Muscle of leg (tissue), 16 donors: ENCODE results near the gene CHST15. TPM values are rescaled to one million over a fixed set of nuclear protein-coding genes. Genes with fewer than 3 reads are reported as not detected.

Experiments
- DNase-seq: peaks from one replicate; pipeline ENCODE4 v3.0.0; 2013
- H3K27ac ChIP-seq: one replicate; pipeline ENCODE4 v1.5.1; 2013; ENCODE audit warnings: mild to moderate bottlenecking, low read length, control low read depth
- H3K27me3 ChIP-seq: one replicate; pipeline ENCODE4 v1.6.1; 2013; ENCODE audit warnings: low read length; ENCODE audit not compliant: control insufficient read depth, insufficient read depth
- H3K36me3 ChIP-seq: one replicate; pipeline ENCODE4 v1.6.1; 2013; ENCODE audit warnings: low read length; ENCODE audit not compliant: control insufficient read depth, insufficient read depth
- H3K4me1 ChIP-seq: one replicate; pipeline ENCODE4 v1.6.1; 2013; ENCODE audit warnings: low read length; ENCODE audit not compliant: control insufficient read depth, insufficient read depth
- H3K4me3 ChIP-seq: one replicate; pipeline ENCODE4 v1.5.1; 2013; ENCODE audit warnings: low read length, control low read depth
- H3K9me3 ChIP-seq: replicated peaks from 2 replicates; pipeline ENCODE4 v1.6.1; 2013; ENCODE audit warnings: low read depth, low read length; ENCODE audit not compliant: control insufficient read depth
- WGBS: methylation state at CpG from one replicate; pipeline ENCODE4 v1.1.5; 2013; ENCODE audit warnings: missing lambda C conversion rate; ENCODE audit not compliant: insufficient coverage; 5-methylcytosine and 5-hydroxymethylcytosine counted together
- long read RNA-seq, 11 donors: transcript quantifications; one replicate each; lab custom pipeline, GENCODE V29; 2026
- polyA plus RNA-seq, 8 donors: library from polyadenylated mRNA; unstranded; fragments of 120-200 nt; gene quantifications; one replicate each; pipeline versions ENCODE4 v1.2.1 to v1.2.3, GENCODE V29; 2013; ENCODE audit warnings: inconsistent platforms in 1 of 8, low replicate concordance in 1 of 8; ENCODE audit not compliant: insufficient read length in 8 of 8, insufficient read depth in 1 of 8
- total RNA-seq: library from RNA; stranded (reverse); fragments of 120-200 nt; gene quantifications from one replicate; pipeline ENCODE4 v1.2.4, GENCODE V29; 2013

CHST15 gene
- 14.8 TPM for total RNA-seq
- polyA plus RNA-seq: 10 to 100 TPM; 10.6 to 19.7 (median 16.4) TPM
- long read RNA-seq, donor 1, full-length matches to known transcripts: 4 of 4 reads
- long read RNA-seq, donor 1, partial matches to known transcripts: 0 of 4 reads
- long read RNA-seq, donor 1, other reads (novel, unspliced or antisense): 0 of 4 reads
- long read RNA-seq, donor 2, partial matches to known transcripts: 0 of 1 reads
- long read RNA-seq, donor 2, other reads (novel, unspliced or antisense): 0 of 1 reads
- long read RNA-seq, donor 3, full-length matches to known transcripts: 2 of 16 reads
- long read RNA-seq, donor 3, partial matches to known transcripts: 14 of 16 reads
- long read RNA-seq, donor 3, other reads (novel, unspliced or antisense): 0 of 16 reads
- long read RNA-seq, donor 4: 0 reads
- long read RNA-seq, donor 5, full-length matches to known transcripts: 6 of 6 reads
- long read RNA-seq, donor 5, partial matches to known transcripts: 0 of 6 reads
- long read RNA-seq, donor 5, other reads (novel, unspliced or antisense): 0 of 6 reads
- long read RNA-seq, donor 6, partial matches to known transcripts: 5 of 5 reads
- long read RNA-seq, donor 6, other reads (novel, unspliced or antisense): 0 of 5 reads
- long read RNA-seq, donor 7, full-length matches to known transcripts: 3 of 3 reads
- long read RNA-seq, donor 7, partial matches to known transcripts: 0 of 3 reads
- long read RNA-seq, donor 7, other reads (novel, unspliced or antisense): 0 of 3 reads
- long read RNA-seq, donor 8, partial matches to known transcripts: 0 of 1 reads
- long read RNA-seq, donor 8, other reads (novel, unspliced or antisense): 0 of 1 reads
- long read RNA-seq, donor 9, full-length matches to known transcripts: 3 of 3 reads
- long read RNA-seq, donor 9, partial matches to known transcripts: 0 of 3 reads
- long read RNA-seq, donor 9, other reads (novel, unspliced or antisense): 0 of 3 reads
- long read RNA-seq, donor 10, full-length matches to known transcripts: 4 of 4 reads
- long read RNA-seq, donor 10, partial matches to known transcripts: 0 of 4 reads
- long read RNA-seq, donor 10, other reads (novel, unspliced or antisense): 0 of 4 reads
- long read RNA-seq, donor 11, full-length matches to known transcripts: 4 of 4 reads
- long read RNA-seq, donor 11, partial matches to known transcripts: 0 of 4 reads
- long read RNA-seq, donor 11, other reads (novel, unspliced or antisense): 0 of 4 reads

DNA sequence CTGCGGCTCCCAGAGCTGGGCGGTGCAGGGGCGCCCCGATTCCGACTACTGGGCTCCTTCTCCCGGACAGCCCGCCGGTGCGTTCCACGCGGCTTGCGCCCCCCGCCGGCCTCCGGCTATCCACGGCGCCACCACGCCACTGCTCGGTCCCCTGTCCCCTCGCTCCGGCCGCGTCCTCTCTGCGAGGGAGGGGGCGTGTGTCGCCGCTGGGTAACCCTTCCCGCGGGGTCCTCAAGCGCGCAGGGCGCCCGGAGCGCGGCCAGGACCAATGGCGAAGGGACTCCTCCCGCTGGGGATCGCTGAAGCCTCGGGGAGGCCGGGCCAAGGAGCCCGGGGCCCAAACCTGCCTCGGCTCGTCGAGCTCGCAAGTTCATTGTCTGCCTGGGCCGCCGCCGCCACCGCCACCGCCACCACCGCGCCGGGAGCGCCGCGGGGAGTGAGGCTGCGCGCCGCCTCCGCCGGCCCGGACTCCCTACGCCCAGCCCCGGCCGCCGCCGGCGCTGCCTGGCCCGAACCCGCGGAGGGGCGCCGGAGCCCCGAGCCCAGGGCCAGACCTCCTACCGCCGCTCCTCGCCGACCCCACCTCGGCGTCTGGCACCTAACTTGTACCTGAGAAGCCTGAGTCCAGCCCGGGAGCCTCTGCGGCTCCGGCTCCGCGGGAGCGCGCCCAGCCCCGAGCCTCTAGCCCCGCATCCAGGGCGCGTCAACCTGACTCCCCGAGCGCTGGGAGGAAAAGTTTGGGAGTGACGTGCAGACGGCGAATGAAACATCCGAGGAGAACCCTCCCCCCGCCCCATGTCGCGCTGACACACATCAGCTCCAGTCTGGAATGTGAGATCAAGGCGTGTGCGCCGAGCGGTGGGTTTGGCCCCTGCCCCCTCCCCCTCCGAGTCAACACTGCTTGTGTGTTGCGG, at the start of gene CHST15:
Gene CHST15 (minus strand): TSS at position 739 of the 914 bp plus-strand sequence. CDS start 47,386 bp downstream, outside the sequence.
- Histone ChIP-seq H3K27me3 (peaks cover 51% of the 10 kb centered on the region), H3K9me3 (peaks cover 4% of the 10 kb centered on the region), H3K27ac (peak within 1 kb of the TSS; percentile 67), H3K4me1 (peaks cover 36% of the 10 kb centered on the region), H3K4me3 (peak within 1 kb of the TSS; percentile 70), H3K36me3 (no peaks in the 10 kb centered on the region)
- WGBS: under 1% methylated on average over 96 of the region's 106 CpGs
- peak; percentile 79 for DNase-seq

DNA sequence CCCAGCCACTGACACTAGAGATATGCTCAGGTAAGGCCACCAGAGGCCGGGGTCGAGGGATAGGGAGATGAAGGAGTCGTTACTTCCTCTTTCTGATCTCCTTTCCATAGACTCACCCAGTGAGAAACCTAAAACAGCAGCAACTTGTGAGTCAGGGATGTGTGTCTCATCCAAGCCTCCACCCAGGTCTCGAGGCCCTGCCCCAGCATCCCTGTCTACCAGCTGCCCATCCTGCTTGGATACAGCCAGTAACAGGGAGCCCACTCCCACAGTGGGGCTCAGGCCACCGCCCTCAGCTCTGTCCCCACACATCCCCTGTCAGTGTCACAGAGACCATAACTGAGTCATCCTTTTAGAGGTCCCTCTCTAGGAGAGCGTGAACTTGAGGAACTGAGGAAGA, 49.6 kb upstream of the CHST15 start:
- H3K27ac ChIP-seq: no peak overlapping the region
- H3K9me3 ChIP-seq: peaks cover 2% of the 10 kb centered on the region
- 79% methylated on average over 2 of the region's 6 CpGs for WGBS
- no peak overlapping the region for H3K4me3 ChIP-seq
- no peak for DNase-seq
- no peaks in the 10 kb centered on the region for H3K36me3 ChIP-seq
- peaks cover 38% of the 10 kb centered on the region for H3K4me1 ChIP-seq
- H3K27me3 ChIP-seq: no peaks in the 10 kb centered on the region

GRCh38 chr10:124142006-124142739, 48.8 kb upstream of the CHST15 start:
- DNase-seq: peak; percentile 59
- H3K36me3 ChIP-seq: no peaks in the 10 kb centered on the region
- whole genome bisulfite sequencing: 35% methylated on average over 7 of the region's 7 CpGs
- peaks cover 41% of the 10 kb centered on the region for H3K4me1 ChIP-seq
- H3K27ac ChIP-seq: no peak overlapping the region
- no peak overlapping the region for H3K4me3 ChIP-seq
- peaks cover 2% of the 10 kb centered on the region for H3K9me3 ChIP-seq
- no peaks in the 10 kb centered on the region for H3K27me3 ChIP-seq

- H3K4me1 ChIP-seq: peaks cover 22% of the 10 kb centered on the region
- H3K36me3 ChIP-seq: no peaks in the 10 kb centered on the region
- H3K9me3 ChIP-seq: peaks cover 4% of the 10 kb centered on the region
- no peaks in the 10 kb centered on the region for H3K27me3 ChIP-seq
- 60% methylated on average over 2 of the region's 6 CpGs for WGBS
- DNase-seq: peak; percentile 32
- no peak overlapping the region for H3K4me3 ChIP-seq
- H3K27ac ChIP-seq: peak overlapping the region; percentile 17
These were observed 45.5 kb upstream of the CHST15 start for GRCh38 chr10:124138883-124139348.

- Histone ChIP-seq H3K27me3 (no peaks in the 10 kb centered on the region), H3K4me3 (no peak overlapping the region), H3K4me1 (peaks cover 22% of the 10 kb centered on the region), H3K36me3 (no peaks in the 10 kb centered on the region), H3K9me3 (peaks cover 4% of the 10 kb centered on the region), H3K27ac (peak overlapping the region; percentile 17)
- DNase-seq: peak; percentile 46
- 83% methylated on average over 2 of the region's 3 CpGs for WGBS
These were observed 44.9 kb upstream of the CHST15 start for GRCh38 chr10:124138195-124138882.

- Histone ChIP-seq H3K36me3 (no peaks in the 10 kb centered on the region), H3K27me3 (no peaks in the 10 kb centered on the region), H3K27ac (no peak overlapping the region), H3K4me3 (no peak overlapping the region), H3K9me3 (peaks cover 2% of the 10 kb centered on the region), H3K4me1 (peaks cover 12% of the 10 kb centered on the region)
- DNase-seq: no peak
- 84% methylated on average over 6 of the region's 9 CpGs for WGBS
These were observed 41.0 kb upstream of the CHST15 start for GRCh38 chr10:124134251-124134893.

DNA sequence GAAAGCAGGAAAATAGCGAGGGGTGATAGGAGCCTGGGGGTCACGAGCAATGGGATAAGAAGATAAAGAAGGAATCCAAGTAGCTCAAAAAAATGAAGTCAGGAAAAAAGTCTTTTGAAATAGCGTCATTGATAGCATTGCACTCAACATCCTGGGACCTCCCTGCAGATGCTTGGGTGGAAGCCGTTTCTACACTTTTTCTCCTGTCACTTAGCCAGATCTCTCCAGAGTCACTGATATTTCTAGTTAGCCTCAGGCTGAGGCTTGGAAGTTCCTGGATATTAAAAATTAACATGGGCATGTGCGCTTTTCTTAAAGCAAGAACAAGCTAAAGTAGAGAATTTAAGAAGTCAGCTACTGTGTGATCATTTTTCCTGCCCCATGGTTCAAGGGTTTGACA, 39.5 kb upstream of the CHST15 start:
- H3K4me3 ChIP-seq: no peak overlapping the region
- no peak for DNase-seq
- H3K4me1 ChIP-seq: peaks cover 2% of the 10 kb centered on the region
- H3K36me3 ChIP-seq: no peaks in the 10 kb centered on the region
- 46% methylated on average over 4 of the region's 5 CpGs for WGBS
- peaks cover 2% of the 10 kb centered on the region for H3K9me3 ChIP-seq
- no peak overlapping the region for H3K27ac ChIP-seq
- H3K27me3 ChIP-seq: no peaks in the 10 kb centered on the region

DNA sequence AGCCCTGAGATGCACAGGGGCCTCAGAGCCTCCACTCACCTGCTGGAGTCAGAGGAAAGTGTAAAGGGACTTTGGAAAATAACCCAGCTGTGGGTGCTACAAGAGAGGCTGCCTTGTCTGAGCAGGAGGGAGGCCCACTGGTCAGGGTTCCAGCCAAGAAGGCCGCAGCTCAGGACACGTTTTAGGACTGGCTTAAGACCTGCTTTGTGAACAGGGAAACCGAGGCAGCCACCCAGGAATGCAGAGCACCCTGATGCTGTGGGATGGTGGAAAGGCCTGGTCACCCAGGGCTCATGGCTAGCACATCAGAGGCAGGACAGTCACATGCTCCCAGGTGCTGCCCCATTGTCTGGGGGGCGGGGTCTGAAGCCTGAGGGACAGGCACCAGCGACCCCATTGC, 38.9 kb upstream of the CHST15 start:
- WGBS: 91% methylated on average over 3 of the region's 5 CpGs
- no peak overlapping the region for H3K27ac ChIP-seq
- H3K9me3 ChIP-seq: peaks cover 2% of the 10 kb centered on the region
- H3K4me3 ChIP-seq: no peak overlapping the region
- no peak for DNase-seq
- H3K27me3 ChIP-seq: no peaks in the 10 kb centered on the region
- no peaks in the 10 kb centered on the region for H3K4me1 ChIP-seq
- H3K36me3 ChIP-seq: no peaks in the 10 kb centered on the region
